ENCODE measurements around the gene MLYCD.

DNA sequence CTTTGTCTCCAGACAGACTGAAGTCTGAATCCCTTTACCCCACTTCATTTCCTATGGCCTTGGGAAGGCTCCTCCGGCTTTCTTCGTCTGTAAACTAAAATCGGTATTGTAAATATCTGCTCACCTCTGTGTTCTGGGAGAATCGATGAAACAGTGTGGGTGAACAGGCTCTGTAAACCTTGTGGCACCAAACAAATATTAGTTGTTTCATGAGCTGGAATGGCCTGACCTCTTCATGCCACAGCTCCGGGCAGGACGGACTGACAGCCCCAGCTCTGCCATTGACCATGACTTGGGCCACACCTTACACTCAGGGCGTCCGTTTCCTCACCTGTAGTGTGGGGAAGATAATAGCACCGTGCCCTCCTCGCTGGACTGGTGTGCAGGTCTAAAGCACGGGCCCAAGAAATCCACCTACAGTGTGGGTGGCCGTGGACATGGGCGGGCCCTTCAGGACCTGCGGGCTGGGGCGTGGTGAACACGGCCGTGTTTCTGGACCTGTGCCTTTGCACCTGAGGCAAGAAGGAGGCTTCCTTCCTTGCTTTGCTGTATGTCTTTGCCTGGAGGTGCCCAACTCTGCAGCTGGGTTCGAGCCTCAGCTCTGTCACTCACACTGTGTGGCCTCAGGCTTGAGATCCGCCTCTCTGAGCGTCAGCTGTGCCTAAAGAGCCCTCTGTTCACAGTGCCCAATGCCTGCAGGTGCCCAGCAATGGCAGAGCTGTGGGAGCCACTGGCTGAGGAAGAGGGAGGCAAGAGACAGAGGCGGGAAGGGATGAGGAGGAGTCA is 48.1 kb downstream of the MLYCD start:
- TF ChIP-seq, protein P1, sequence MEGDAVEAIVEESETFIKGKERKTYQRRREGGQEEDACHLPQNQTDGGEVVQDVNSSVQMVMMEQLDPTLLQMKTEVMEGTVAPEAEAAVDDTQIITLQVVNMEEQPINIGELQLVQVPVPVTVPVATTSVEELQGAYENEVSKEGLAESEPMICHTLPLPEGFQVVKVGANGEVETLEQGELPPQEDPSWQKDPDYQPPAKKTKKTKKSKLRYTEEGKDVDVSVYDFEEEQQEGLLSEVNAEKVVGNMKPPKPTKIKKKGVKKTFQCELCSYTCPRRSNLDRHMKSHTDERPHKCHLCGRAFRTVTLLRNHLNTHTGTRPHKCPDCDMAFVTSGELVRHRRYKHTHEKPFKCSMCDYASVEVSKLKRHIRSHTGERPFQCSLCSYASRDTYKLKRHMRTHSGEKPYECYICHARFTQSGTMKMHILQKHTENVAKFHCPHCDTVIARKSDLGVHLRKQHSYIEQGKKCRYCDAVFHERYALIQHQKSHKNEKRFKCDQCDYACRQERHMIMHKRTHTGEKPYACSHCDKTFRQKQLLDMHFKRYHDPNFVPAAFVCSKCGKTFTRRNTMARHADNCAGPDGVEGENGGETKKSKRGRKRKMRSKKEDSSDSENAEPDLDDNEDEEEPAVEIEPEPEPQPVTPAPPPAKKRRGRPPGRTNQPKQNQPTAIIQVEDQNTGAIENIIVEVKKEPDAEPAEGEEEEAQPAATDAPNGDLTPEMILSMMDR (IDR thresholded peaks at IDR 0.05; ENCODE audit: low read depth, low read length): no peak
- no peak for TF ChIP-seq EZH2phosphoT487 (IDR thresholded peaks at IDR 0.05; ENCODE audit: low read depth)
